ENCODE data around the gene RGL1. TPM values are rescaled to one million over a fixed set of nuclear protein-coding genes. Genes with fewer than 3 reads are reported as not detected.

RGL1 gene
- total RNA-seq, 1 experiment from 2014 or later: 34.5 TPM

DNA sequence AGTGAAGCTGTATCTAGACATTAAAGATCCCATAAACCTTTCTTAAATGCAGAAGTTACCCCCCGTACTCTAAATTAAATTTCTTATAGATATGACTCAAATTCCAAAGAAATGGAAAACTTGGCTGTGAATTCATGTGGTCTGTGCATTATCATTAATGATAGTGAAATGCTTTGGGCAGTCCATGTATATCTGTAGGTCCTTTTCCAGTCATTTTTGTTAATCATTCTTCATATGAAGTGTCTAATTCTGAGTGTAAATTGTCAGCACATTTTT is 89.3 kb downstream of the RGL1 start:
- Histone ChIP-seq H3K4me3 (ENCODE audit: low read depth, low read length) (no peak overlapping the region), H3K36me3 (ENCODE audit: control insufficient read depth, insufficient read depth, low read length) (no peaks in the 10 kb centered on the region), H3K9me3 (no peaks in the 10 kb centered on the region), H3K27me3 (replicated peaks; ENCODE audit: control insufficient read depth, insufficient read depth, low read length) (no peaks in the 10 kb centered on the region), H3K4me1 (peaks cover 9% of the 10 kb centered on the region; the same call in 1 of the 2 replicates)
- Mint-ChIP-seq H3K4me1 (ENCODE audit: low read depth, unreplicated experiment) (no peaks in the 10 kb centered on the region), H3K27me3 (ENCODE audit: insufficient read depth, unreplicated experiment) (no peaks in the 10 kb centered on the region), H3K9me3 (ENCODE audit: unreplicated experiment) (no peaks in the 10 kb centered on the region), H3K36me3 (ENCODE audit: insufficient read depth, unreplicated experiment) (peaks cover 80% of the 10 kb centered on the region), H3K27ac (ENCODE audit: unreplicated experiment) (no peak overlapping the region), H3K4me3 (ENCODE audit: unreplicated experiment) (no peak overlapping the region)
- no peak for DNase-seq
- CTCF ChIA-PET: no interaction called here
- TF ChIP-seq, protein P1, sequence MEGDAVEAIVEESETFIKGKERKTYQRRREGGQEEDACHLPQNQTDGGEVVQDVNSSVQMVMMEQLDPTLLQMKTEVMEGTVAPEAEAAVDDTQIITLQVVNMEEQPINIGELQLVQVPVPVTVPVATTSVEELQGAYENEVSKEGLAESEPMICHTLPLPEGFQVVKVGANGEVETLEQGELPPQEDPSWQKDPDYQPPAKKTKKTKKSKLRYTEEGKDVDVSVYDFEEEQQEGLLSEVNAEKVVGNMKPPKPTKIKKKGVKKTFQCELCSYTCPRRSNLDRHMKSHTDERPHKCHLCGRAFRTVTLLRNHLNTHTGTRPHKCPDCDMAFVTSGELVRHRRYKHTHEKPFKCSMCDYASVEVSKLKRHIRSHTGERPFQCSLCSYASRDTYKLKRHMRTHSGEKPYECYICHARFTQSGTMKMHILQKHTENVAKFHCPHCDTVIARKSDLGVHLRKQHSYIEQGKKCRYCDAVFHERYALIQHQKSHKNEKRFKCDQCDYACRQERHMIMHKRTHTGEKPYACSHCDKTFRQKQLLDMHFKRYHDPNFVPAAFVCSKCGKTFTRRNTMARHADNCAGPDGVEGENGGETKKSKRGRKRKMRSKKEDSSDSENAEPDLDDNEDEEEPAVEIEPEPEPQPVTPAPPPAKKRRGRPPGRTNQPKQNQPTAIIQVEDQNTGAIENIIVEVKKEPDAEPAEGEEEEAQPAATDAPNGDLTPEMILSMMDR (IDR thresholded peaks at IDR 0.05; ENCODE audit: insufficient read depth in 1 of 2, low read depth in 1 of 2, low read length in 1 of 2, severe bottlenecking in 1 of 2, unreplicated experiment in 1 of 2): no peak
- POLR2A ChIA-PET: no interaction called here
- no TSS peak for BruUV-seq (replicated peaks)
- intact Hi-C loops (cut with micrococcal nuclease; ENCODE audit: unreplicated experiment): loop anchor here (5.0 kb wide), 1 partner anchor 67 kb away; no protein-coding TSS in a partner anchor

DNA sequence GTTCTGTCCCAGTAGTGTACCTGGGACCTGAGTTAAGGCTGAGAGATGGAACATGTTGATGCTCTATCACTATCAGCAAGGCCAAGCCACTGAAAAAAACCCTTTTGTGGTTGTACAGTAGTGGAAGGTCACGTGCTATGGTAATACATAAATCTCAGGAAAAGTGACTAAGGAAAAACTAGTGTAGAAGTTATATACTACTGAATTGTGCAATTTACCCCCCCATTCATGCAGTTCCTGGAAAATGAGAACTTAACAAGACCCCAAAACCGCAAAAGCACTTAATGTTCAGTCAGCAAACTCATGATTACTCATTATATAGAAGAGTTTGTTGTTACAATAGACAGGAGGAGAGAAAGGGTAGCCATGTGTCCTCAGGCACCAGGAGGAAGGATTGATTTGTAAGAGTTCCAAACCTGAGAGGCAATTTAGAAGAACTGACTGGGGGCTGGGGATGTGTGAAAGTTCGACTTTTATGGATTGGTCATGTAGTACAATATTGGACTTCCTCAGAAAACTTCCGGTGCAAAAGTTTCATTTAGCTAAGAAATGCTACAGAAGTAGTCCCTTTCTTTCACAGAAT is 91.6 kb downstream of the RGL1 start:
- Histone ChIP-seq H3K36me3 (ENCODE audit: control insufficient read depth, insufficient read depth, low read length) (no peaks in the 10 kb centered on the region), H3K4me1 (peaks cover 9% of the 10 kb centered on the region; the same call in 1 of the 2 replicates), H3K27me3 (replicated peaks; ENCODE audit: control insufficient read depth, insufficient read depth, low read length) (no peaks in the 10 kb centered on the region), H3K4me3 (ENCODE audit: low read depth, low read length) (no peak overlapping the region), H3K9me3 (no peaks in the 10 kb centered on the region)
- ChIA-PET POLR2A (no interaction called here), CTCF (no interaction called here)
- Mint-ChIP-seq H3K9me3 (ENCODE audit: unreplicated experiment) (no peaks in the 10 kb centered on the region), H3K27ac (ENCODE audit: unreplicated experiment) (no peak overlapping the region), H3K4me3 (ENCODE audit: unreplicated experiment) (no peak overlapping the region), H3K4me1 (ENCODE audit: low read depth, unreplicated experiment) (no peaks in the 10 kb centered on the region), H3K36me3 (ENCODE audit: insufficient read depth, unreplicated experiment) (peaks cover 84% of the 10 kb centered on the region), H3K27me3 (ENCODE audit: insufficient read depth, unreplicated experiment) (no peaks in the 10 kb centered on the region)
- intact Hi-C loops (cut with micrococcal nuclease; ENCODE audit: unreplicated experiment): no loop called here
- TF ChIP-seq, protein P1 (IDR thresholded peaks at IDR 0.05; ENCODE audit: insufficient read depth in 1 of 2, low read depth in 1 of 2, low read length in 1 of 2, severe bottlenecking in 1 of 2, unreplicated experiment in 1 of 2): no peak
- no TSS peak for BruUV-seq (replicated peaks)
- DNase-seq: no peak

DNA sequence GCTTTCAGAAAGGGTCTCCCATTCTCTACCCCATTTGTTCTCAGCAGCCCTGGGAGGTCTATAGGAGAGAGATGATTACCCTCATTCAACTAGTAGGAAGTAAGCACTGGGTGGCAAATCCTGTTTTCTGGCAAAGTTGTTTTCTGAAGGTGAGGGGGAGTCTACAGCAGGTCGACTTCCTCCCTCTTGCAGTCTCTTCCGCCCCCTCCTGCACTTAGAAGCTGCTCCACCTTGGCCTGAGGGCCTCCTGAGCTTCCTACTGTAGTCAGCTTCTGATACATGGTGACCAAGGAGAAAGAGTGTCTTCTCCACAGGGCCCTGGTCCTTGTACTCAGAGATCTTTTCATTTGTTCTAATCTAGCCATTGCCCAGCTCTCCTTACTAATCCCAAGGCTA is 93.1 kb downstream of the RGL1 start:
- no peaks in the 10 kb centered on the region for H3K9me3 Mint-ChIP-seq (ENCODE audit: unreplicated experiment)
- intact Hi-C loops (cut with micrococcal nuclease; ENCODE audit: unreplicated experiment): no loop called here
- TF ChIP-seq, protein P1 (IDR thresholded peaks at IDR 0.05; ENCODE audit: insufficient read depth in 1 of 2, low read depth in 1 of 2, low read length in 1 of 2, severe bottlenecking in 1 of 2, unreplicated experiment in 1 of 2): no peak
- no peak overlapping the region for H3K4me3 ChIP-seq (ENCODE audit: low read depth, low read length)
- no peaks in the 10 kb centered on the region for H3K4me1 Mint-ChIP-seq (ENCODE audit: low read depth, unreplicated experiment)
- H3K4me3 Mint-ChIP-seq (ENCODE audit: unreplicated experiment): no peak overlapping the region
- BruUV-seq (replicated peaks): no TSS peak
- peaks cover 84% of the 10 kb centered on the region for H3K36me3 Mint-ChIP-seq (ENCODE audit: insufficient read depth, unreplicated experiment)
- H3K4me1 ChIP-seq: no peaks in the 10 kb centered on the region
- no peak for DNase-seq
- H3K27me3 Mint-ChIP-seq (ENCODE audit: insufficient read depth, unreplicated experiment): no peaks in the 10 kb centered on the region
- ChIA-PET POLR2A (no interaction called here), CTCF (no interaction called here)
- H3K27ac Mint-ChIP-seq (ENCODE audit: unreplicated experiment): no peak overlapping the region
- no peaks in the 10 kb centered on the region for H3K9me3 ChIP-seq
- H3K27me3 ChIP-seq (replicated peaks; ENCODE audit: control insufficient read depth, insufficient read depth, low read length): no peaks in the 10 kb centered on the region
- no peaks in the 10 kb centered on the region for H3K36me3 ChIP-seq (ENCODE audit: control insufficient read depth, insufficient read depth, low read length)

Measured in Caco-2 (cell line).